GM12872 (cell line): Measurements from ENCODE around the gene NCOA1.

ENCODE experiments used
- CTCF ChIP-seq: IDR thresholded peaks from 3 replicates; pipeline ENCODE4 v1.5.1; 2011; ENCODE audit warnings: low read depth, mild to moderate bottlenecking, low read length, moderate library complexity; ENCODE audit not compliant: insufficient read depth

Gene NCOA1

GRCh38 chr2:24544456-24545115, 53.5 kb downstream of the NCOA1 start:
- no peak for TF ChIP-seq CTCF

GRCh38 chr2:24546669-24547068, 55.6 kb downstream of the NCOA1 start:
- TF ChIP-seq CTCF, result no peak

- no peak for TF ChIP-seq CTCF
These were observed 57.0 kb downstream of the NCOA1 start for GRCh38 chr2:24548058-24548457.

GRCh38 chr2:24551016-24551415, 60.0 kb downstream of the NCOA1 start:
- no peak for TF ChIP-seq CTCF

- TF ChIP-seq CTCF, result no peak
These were observed 61.8 kb downstream of the NCOA1 start for GRCh38 chr2:24552836-24553235.

GRCh38 chr2:24558781-24559472, 67.9 kb downstream of the NCOA1 start:
- no peak for TF ChIP-seq CTCF

- no peak for TF ChIP-seq CTCF
These were observed 68.5 kb downstream of the NCOA1 start for GRCh38 chr2:24559473-24560113.
